ENCODE measurements around the gene ANTXR1.

- TF ChIP-seq CTCF (conservative IDR thresholded peaks at IDR 0.05 in 1 of 2, IDR thresholded peaks at IDR 0.05 in 1 of 2; ENCODE audit: low read depth in 1 of 2, low read length in 2 of 2): no peak
- TF ChIP-seq EZH2 (IDR thresholded peaks at IDR 0.05; ENCODE audit: low read length, missing control alignments): no peak
Measured at GRCh38 chr2:69123182-69123581, 110.2 kb downstream of the ANTXR1 start.
